OCI-LY1 (cell line): ENCODE data around the gene CEP250.

ENCODE experiments used
- EZH2 ChIP-seq: fragments of 200-600 bp; sonication (generic), shearing (Covaris generic); IDR thresholded peaks from 2 replicates; pipeline ENCODE4 v1.8.0; 2017; ENCODE audit warnings: borderline replicate concordance, mixed run types, mild to moderate bottlenecking, antibody characterized with exemption, low read length, moderate library complexity, mixed read lengths
- TF ChIP-seq, protein P1 (sequence below): fragments of 200-600 bp; sonication (generic), shearing (Covaris generic); IDR thresholded peaks from 2 replicates; pipeline ENCODE4 v1.5.1; 2017; ENCODE audit warnings: mild to moderate bottlenecking, antibody characterized with exemption, low read length, moderate library complexity, mixed read lengths

DNA sequence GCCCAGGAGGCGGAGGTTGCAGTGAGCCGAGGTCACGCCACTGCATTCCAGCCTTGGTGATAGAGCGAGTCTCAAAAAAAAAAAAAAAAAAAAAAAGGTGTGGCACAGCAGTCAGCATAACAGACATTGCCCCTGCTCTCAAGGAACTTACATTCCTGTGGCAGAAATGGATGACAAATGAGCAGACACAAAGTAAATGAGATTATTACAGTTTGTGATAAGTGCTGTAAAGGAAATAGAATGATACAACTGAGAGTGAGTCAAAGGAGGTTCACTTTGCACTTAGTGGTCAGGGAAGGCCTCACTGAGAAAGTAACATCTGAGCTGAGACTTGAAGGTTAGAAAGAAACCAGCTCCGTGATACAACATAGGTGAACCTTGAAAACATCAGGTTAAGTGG, 36.4 kb downstream of the CEP250 start:
- TF ChIP-seq, protein P1, sequence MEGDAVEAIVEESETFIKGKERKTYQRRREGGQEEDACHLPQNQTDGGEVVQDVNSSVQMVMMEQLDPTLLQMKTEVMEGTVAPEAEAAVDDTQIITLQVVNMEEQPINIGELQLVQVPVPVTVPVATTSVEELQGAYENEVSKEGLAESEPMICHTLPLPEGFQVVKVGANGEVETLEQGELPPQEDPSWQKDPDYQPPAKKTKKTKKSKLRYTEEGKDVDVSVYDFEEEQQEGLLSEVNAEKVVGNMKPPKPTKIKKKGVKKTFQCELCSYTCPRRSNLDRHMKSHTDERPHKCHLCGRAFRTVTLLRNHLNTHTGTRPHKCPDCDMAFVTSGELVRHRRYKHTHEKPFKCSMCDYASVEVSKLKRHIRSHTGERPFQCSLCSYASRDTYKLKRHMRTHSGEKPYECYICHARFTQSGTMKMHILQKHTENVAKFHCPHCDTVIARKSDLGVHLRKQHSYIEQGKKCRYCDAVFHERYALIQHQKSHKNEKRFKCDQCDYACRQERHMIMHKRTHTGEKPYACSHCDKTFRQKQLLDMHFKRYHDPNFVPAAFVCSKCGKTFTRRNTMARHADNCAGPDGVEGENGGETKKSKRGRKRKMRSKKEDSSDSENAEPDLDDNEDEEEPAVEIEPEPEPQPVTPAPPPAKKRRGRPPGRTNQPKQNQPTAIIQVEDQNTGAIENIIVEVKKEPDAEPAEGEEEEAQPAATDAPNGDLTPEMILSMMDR = no peak
- no peak for TF ChIP-seq EZH2
